ENCODE results near the gene PTPRD.

DNA sequence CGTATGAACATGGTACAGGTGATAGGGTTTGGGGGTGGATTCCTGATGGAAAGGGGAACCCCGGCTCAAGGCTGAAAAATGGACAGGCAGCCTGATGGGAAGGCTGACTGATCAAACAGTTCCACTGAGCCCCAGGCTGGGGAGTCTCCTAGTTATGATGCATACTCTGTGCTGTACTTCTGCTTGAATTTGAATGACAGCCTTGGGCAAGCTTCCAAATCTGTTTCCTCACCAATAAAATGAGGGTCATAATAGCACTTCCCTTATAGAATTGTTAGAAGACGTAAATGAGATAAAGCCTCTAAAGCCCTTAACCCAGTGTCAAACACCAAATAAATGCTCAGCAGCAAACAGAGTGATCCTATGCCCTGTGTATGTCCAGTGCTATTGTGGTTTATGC, 2334.8 kb downstream of the PTPRD start:
- TF ChIP-seq, protein P1, sequence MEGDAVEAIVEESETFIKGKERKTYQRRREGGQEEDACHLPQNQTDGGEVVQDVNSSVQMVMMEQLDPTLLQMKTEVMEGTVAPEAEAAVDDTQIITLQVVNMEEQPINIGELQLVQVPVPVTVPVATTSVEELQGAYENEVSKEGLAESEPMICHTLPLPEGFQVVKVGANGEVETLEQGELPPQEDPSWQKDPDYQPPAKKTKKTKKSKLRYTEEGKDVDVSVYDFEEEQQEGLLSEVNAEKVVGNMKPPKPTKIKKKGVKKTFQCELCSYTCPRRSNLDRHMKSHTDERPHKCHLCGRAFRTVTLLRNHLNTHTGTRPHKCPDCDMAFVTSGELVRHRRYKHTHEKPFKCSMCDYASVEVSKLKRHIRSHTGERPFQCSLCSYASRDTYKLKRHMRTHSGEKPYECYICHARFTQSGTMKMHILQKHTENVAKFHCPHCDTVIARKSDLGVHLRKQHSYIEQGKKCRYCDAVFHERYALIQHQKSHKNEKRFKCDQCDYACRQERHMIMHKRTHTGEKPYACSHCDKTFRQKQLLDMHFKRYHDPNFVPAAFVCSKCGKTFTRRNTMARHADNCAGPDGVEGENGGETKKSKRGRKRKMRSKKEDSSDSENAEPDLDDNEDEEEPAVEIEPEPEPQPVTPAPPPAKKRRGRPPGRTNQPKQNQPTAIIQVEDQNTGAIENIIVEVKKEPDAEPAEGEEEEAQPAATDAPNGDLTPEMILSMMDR (IDR thresholded peaks at IDR 0.05), result no peak
- TF ChIP-seq, protein P2, sequence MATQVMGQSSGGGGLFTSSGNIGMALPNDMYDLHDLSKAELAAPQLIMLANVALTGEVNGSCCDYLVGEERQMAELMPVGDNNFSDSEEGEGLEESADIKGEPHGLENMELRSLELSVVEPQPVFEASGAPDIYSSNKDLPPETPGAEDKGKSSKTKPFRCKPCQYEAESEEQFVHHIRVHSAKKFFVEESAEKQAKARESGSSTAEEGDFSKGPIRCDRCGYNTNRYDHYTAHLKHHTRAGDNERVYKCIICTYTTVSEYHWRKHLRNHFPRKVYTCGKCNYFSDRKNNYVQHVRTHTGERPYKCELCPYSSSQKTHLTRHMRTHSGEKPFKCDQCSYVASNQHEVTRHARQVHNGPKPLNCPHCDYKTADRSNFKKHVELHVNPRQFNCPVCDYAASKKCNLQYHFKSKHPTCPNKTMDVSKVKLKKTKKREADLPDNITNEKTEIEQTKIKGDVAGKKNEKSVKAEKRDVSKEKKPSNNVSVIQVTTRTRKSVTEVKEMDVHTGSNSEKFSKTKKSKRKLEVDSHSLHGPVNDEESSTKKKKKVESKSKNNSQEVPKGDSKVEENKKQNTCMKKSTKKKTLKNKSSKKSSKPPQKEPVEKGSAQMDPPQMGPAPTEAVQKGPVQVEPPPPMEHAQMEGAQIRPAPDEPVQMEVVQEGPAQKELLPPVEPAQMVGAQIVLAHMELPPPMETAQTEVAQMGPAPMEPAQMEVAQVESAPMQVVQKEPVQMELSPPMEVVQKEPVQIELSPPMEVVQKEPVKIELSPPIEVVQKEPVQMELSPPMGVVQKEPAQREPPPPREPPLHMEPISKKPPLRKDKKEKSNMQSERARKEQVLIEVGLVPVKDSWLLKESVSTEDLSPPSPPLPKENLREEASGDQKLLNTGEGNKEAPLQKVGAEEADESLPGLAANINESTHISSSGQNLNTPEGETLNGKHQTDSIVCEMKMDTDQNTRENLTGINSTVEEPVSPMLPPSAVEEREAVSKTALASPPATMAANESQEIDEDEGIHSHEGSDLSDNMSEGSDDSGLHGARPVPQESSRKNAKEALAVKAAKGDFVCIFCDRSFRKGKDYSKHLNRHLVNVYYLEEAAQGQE (IDR thresholded peaks at IDR 0.05; ENCODE audit: insufficient read depth in 1 of 2, low read depth in 2 of 2, low read length in 1 of 2), result no peak
- no peak for TF ChIP-seq POLR2AphosphoS5 (IDR thresholded peaks at IDR 0.05; ENCODE audit: low read depth, low read length)
